SK-N-SH (cell line): Measurements from ENCODE around the gene NPIPB2. TPM values are rescaled to one million over a fixed set of nuclear protein-coding genes. Genes with fewer than 3 reads are reported as not detected.
"Not testable (repeated sequence)": the region's sequence is repeated elsewhere in the genome, so short reads cannot be mapped to it uniquely, and the experiment has no call there.

ENCODE experiments used
- CTCF ChIA-PET: fragments of 300-600, 350-600 bp; formaldehyde crosslinking; extraction: SDS; loops from one replicate; lab custom pipeline; 2021; lab: Yijun Ruan, JAX
- POLR2A ChIA-PET: fragments of 350-600 bp; sonication (Branson Sonifier 250); formaldehyde crosslinking; extraction: SDS; loops from one replicate; lab custom pipeline; 2020; ENCODE audit warnings: antibody characterized with exemption, inconsistent platforms; lab: Yijun Ruan, JAX
- DNase-seq: peaks from one replicate; pipeline ENCODE4 v3.0.0; 2012
- H2AFZ ChIP-seq: fragments of 200-600 bp; sonication (generic); 2 replicates; pipeline ENCODE4 v1.8.1; 2016; ENCODE audit warnings: antibody characterized with exemption, mild to moderate bottlenecking, low read depth
- H3F3A ChIP-seq: fragments of 200-600 bp; sonication (generic); replicated peaks from 2 replicates; pipeline ENCODE3; 2016; ENCODE audit warnings: antibody characterized with exemption, mild to moderate bottlenecking; ENCODE audit not compliant: insufficient read depth
- H3K27ac ChIP-seq, 2 experiments: fragments of 200-500 bp in 1 of 2; fragments of 200-600 bp in 1 of 2; sonication (Bioruptor generic) in 1 of 2; sonication (generic), shearing (Covaris generic) in 1 of 2; 2 replicates each; pipeline versions ENCODE4 v1.5.1 to v1.6.1; 2014 to 2016; ENCODE audit warnings: low read depth in 2 of 2, inconsistent platforms in 1 of 2, low read length in 1 of 2, mild to moderate bottlenecking in 1 of 2, mixed read lengths in 1 of 2
- H3K27me3 ChIP-seq: fragments of 200-600 bp; sonication (generic), shearing (Covaris generic); 2 replicates; pipeline ENCODE4 v1.6.1; 2016; ENCODE audit warnings: mixed run types; ENCODE audit not compliant: insufficient read depth
- H3K36me3 ChIP-seq, 2 experiments: fragments of 200-500 bp in 1 of 2; fragments of 200-600 bp in 1 of 2; sonication (Bioruptor generic) in 1 of 2; sonication (generic) in 1 of 2; replicated peaks in 1 of 2; 2 replicates each; pipeline versions ENCODE3 to v1.5.1; 2014 to 2016; ENCODE audit warnings: low read length in 1 of 2, mild to moderate bottlenecking in 1 of 2; ENCODE audit not compliant: insufficient read depth in 2 of 2, control insufficient read depth in 1 of 2
- H3K4me1 ChIP-seq, 2 experiments: fragments of 200-500 bp in 1 of 2; fragments of 200-600 bp in 1 of 2; sonication (Bioruptor generic) in 1 of 2; sonication (generic), shearing (Covaris generic) in 1 of 2; 2 replicates each; pipeline versions ENCODE4 v1.5.1 to v1.6.1; 2014 to 2016; ENCODE audit warnings: low read depth in 1 of 2, low read length in 1 of 2, mixed run types in 1 of 2; ENCODE audit not compliant: insufficient read depth in 2 of 2, control insufficient read depth in 1 of 2
- H3K4me2 ChIP-seq: fragments of 200-600 bp; sonication (generic), shearing (Covaris generic); 2 replicates; pipeline ENCODE4 v1.6.1; 2017; ENCODE audit warnings: mixed run types
- H3K4me3 ChIP-seq, 2 experiments: fragments of 200-500 bp in 1 of 2; fragments of 200-600 bp in 1 of 2; sonication (Bioruptor generic) in 1 of 2; sonication (generic), shearing (Covaris generic) in 1 of 2; 2 replicates each; pipeline versions ENCODE4 v1.5.1 to v1.8.1; 2014 to 2016; ENCODE audit warnings: low read depth in 2 of 2, inconsistent platforms in 1 of 2, low read length in 1 of 2, mild to moderate bottlenecking in 1 of 2, mixed read lengths in 1 of 2, moderate library complexity in 1 of 2
- H3K79me2 ChIP-seq: fragments of 200-600 bp; sonication (generic); 2 replicates; pipeline ENCODE4 v1.8.1; 2017; ENCODE audit warnings: mild to moderate bottlenecking; ENCODE audit not compliant: insufficient read depth
- H3K9ac ChIP-seq: fragments of 200-600 bp; sonication (generic); 2 replicates; pipeline ENCODE4 v1.6.1; 2017; ENCODE audit warnings: mixed run types
- H3K9me2 ChIP-seq: fragments of 200-600 bp; sonication (generic); 2 replicates; pipeline ENCODE4 v1.6.1; 2017; ENCODE audit warnings: mixed run types
- H3K9me3 ChIP-seq: fragments of 200-600 bp; sonication (generic); 2 replicates; pipeline ENCODE4 v1.6.1; 2017; ENCODE audit warnings: mixed run types, mild to moderate bottlenecking, moderate library complexity
- H4K20me1 ChIP-seq: fragments of 200-600 bp; sonication (generic); 2 replicates; pipeline ENCODE4 v1.6.1; 2017; ENCODE audit warnings: mild to moderate bottlenecking, mixed run types; ENCODE audit not compliant: insufficient read depth
- EZH2phosphoT487 ChIP-seq: fragments of 200-600 bp; sonication (generic); IDR thresholded peaks from 2 replicates; pipeline ENCODE4 v1.6.1; 2017; ENCODE audit warnings: low read depth, mixed run types, mild to moderate bottlenecking, antibody characterized with exemption, moderate library complexity, borderline replicate concordance
- FOSL2 ChIP-seq: IDR thresholded peaks from 2 replicates; pipeline ENCODE4 v1.4.0; 2012; ENCODE audit warnings: low read depth, mild to moderate bottlenecking, moderate library complexity, borderline replicate concordance
- FOXJ3 ChIP-seq: sonication (generic); formaldehyde crosslinking; IDR thresholded peaks from 2 replicates; pipeline ENCODE4 v1.5.1; 2020; ENCODE audit warnings: mild to moderate bottlenecking, missing genetic modification reagents
- FOXM1 ChIP-seq: IDR thresholded peaks from 2 replicates; pipeline ENCODE4 v1.4.0; 2012; ENCODE audit warnings: low read depth, mild to moderate bottlenecking
- JUND ChIP-seq: IDR thresholded peaks from 2 replicates; pipeline ENCODE4 v1.4.0; 2012
- MEF2A ChIP-seq: IDR thresholded peaks from 2 replicates; pipeline ENCODE4 v1.4.0; 2012; ENCODE audit warnings: low read depth, borderline replicate concordance
- RAD21 ChIP-seq: IDR thresholded peaks from 2 replicates; pipeline ENCODE4 v1.6.1; 2012; ENCODE audit warnings: mild to moderate bottlenecking, low read length
- SIN3A ChIP-seq: IDR thresholded peaks from 2 replicates; pipeline ENCODE4 v1.6.1; 2012; ENCODE audit warnings: low read depth, mild to moderate bottlenecking, low read length, moderate library complexity, borderline replicate concordance
- TAF1 ChIP-seq: IDR thresholded peaks from 2 replicates; pipeline ENCODE4 v1.6.1; 2012; ENCODE audit warnings: low read depth, mild to moderate bottlenecking, low read length, moderate library complexity, borderline replicate concordance
- TCF12 ChIP-seq: IDR thresholded peaks from 2 replicates; pipeline ENCODE4 v1.4.0; 2012
- YY1 ChIP-seq: IDR thresholded peaks from 2 replicates; pipeline ENCODE4 v1.4.0; 2012; ENCODE audit warnings: low read depth, mild to moderate bottlenecking
- WGBS: methylation state at CpG from one replicate; pipeline ENCODE4 v1.1.6; 2017; ENCODE audit warnings: low lambda C conversion rate; 5-methylcytosine and 5-hydroxymethylcytosine counted together
- polyA plus RNA-seq, 3 experiments: library from polyadenylated mRNA; depleted of rRNA; stranded (reverse); fragments of >200 nt; gene quantifications; 2 replicates each; pipeline ENCODE4 v1.2.3, GENCODE V29; 2012
- TF ChIP-seq, protein P1 (sequence below): IDR thresholded peaks from 2 replicates; pipeline ENCODE4 v1.4.0; 2012; ENCODE audit warnings: low read depth, borderline replicate concordance
- TF ChIP-seq, protein P2 (sequence below): fragments of 200-600 bp; sonication (generic); IDR thresholded peaks from 2 replicates; pipeline ENCODE4 v1.6.1; 2017; ENCODE audit warnings: antibody characterized with exemption, mild to moderate bottlenecking, moderate library complexity

Gene NPIPB2
- polyA plus RNA-seq, 1 of the 3 experiments (the other 2 are of a cell fraction) = 9.3 TPM

DNA sequence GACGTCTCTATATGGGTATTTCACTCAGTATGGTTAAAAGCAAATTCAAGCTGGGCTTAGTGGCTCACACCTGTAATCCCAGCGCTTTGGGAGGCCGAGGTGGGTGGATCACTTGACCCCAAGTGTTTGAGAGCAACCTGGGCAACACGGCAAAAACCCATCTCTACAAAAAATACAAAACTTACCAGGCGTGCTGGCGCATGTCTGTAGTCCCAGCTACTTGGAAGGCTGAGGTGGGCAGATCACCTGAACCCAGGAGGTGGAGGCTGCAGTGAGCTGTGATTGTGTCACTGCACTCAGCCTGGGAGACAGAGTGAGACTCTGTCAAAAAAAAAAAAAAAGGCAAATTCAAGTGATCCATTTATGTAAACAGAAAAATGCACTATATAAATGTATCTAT lies 21.9 kb upstream of the NPIPB2 start (continued):
- TF ChIP-seq FOXJ3 (CRISPR knock-in tag) (no peak), JUND (no peak), MEF2A (no peak), TCF12 (no peak), RAD21 (no peak), FOSL2 (no peak), SIN3A (no peak)
- TF ChIP-seq, protein P1, sequence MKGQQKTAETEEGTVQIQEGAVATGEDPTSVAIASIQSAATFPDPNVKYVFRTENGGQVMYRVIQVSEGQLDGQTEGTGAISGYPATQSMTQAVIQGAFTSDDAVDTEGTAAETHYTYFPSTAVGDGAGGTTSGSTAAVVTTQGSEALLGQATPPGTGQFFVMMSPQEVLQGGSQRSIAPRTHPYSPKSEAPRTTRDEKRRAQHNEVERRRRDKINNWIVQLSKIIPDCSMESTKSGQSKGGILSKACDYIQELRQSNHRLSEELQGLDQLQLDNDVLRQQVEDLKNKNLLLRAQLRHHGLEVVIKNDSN = no peak

DNA sequence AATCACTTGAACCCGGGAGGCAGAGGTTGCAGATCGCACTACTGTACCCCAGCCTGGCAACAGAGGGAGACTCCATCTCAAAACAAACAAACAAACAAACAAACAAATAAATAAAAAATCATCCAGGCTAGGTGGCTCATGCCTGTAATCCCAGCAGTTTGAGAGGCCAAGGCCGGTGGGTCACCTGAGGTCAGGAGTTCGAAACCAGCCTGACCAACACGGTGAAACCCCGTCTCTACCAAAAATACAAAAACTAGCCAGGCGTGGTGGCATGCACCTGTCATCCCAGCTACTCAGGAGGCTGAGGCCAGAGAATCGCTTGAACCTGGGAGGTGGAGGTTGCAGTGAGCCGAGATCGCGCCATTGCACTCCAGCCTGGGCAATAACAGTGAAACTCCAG lies 21.1 kb upstream of the NPIPB2 start:
- H3F3A ChIP-seq, H3K79me2 ChIP-seq, H3K4me1 ChIP-seq, H4K20me1 ChIP-seq, H3K9ac ChIP-seq, DNase-seq, H3K9me3 ChIP-seq, H3K4me2 ChIP-seq, H3K4me3 ChIP-seq, POLR2A ChIA-PET, H3K27ac ChIP-seq, H3K36me3 ChIP-seq, H3K9me2 ChIP-seq, H3K27me3 ChIP-seq, H2AFZ ChIP-seq: not testable (repeated sequence)
- WGBS = 94% methylated on average over 11 of the region's 11 CpGs
- CTCF ChIA-PET = interaction anchor here (0.6 kb wide), 1 partner anchor 712 kb away, joined by 3 read pairs; no protein-coding TSS in a partner anchor

DNA sequence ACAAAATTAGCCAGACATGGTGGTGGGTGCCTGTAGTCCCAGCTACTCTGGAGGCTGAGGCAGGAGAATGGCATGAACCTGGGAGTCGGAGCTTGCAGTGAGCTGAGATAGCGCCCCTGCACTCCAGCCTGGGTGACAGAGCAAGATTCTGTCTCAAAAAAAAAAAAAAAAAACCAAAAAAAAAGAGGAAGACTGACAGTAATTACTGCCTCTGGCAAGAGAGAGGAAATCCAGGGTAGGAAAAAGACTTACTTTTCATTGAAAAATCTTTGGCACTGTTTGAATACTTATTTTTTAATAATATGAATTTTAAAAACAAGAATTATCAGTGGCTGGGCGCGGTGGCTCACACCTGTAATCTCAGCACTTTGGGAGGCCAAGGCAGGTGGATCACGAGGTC lies 20.6 kb upstream of the NPIPB2 start:
- H3K4me3 ChIP-seq, H3K9me3 ChIP-seq, H3K9me2 ChIP-seq, H3K79me2 ChIP-seq, DNase-seq, H3K27ac ChIP-seq, H3F3A ChIP-seq, H3K4me1 ChIP-seq, CTCF ChIA-PET, H3K36me3 ChIP-seq, POLR2A ChIA-PET, H2AFZ ChIP-seq, H3K27me3 ChIP-seq, H4K20me1 ChIP-seq, H3K9ac ChIP-seq, H3K4me2 ChIP-seq: not testable (repeated sequence)
- 90% methylated on average over 5 of the region's 5 CpGs for WGBS

DNA sequence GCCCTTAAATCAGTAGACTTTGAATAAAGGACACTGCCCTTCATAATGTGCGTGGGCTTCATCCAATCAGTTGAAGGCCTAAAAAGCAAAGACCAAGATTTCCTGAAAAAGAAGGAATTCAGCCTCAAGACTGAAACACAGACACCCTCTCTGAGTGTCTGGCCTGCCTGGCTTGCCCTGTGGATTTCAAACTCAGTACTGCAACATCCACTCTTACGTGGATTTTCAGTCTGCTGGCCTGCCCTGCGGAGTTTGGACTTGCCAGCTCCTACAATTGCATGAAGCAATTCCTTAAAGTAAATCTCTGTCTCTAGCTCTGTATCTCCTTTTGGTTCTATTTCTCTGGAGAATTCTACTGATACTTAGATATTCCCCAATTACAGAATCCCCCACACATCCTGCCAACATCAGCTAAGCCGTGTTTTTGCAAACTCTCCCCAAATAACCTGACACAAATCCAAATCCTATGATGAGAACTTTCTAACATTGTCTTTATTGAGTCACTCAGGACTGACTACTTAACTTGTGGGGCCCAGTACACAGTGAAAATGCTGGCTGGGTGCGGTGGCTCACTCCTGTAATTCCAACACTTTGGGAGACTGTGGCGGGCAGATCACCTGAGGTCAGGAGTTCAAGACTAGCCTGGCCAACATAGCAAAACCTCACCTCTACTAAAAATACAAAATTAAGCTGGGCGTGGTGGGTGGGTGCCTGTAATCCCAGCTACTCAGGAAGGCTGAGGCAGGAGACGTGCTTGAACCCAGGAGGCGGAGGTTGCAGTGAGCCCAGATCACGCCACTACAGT lies 15.9 kb upstream of the NPIPB2 start:
- Histone ChIP-seq H4K20me1 (no peaks in the 10 kb centered on the region), H3K36me3 (no peaks in the 10 kb centered on the region), H3K27me3 (no peaks in the 10 kb centered on the region), H3K9me3 (no peaks in the 10 kb centered on the region), H2AFZ (peak overlapping the region; percentile 27; the same call in 1 of the 2 replicates), H3K9ac (no peak overlapping the region), H3K79me2 (no peaks in the 10 kb centered on the region), H3K27ac (peak overlapping the region in 1 of 2 experiments; percentile 45; a peak in 1 of 4 replicates), H3K9me2 (no peaks in the 10 kb centered on the region), H3K4me2 (no peak overlapping the region), H3F3A (peaks cover 20% of the 10 kb centered on the region), H3K4me3 (no peak overlapping the region), H3K4me1 (peaks cover 0 to 8% of the 10 kb centered on the region in 2 experiments; a peak in 2 of 4 replicates)
- TF ChIP-seq, protein P2, sequence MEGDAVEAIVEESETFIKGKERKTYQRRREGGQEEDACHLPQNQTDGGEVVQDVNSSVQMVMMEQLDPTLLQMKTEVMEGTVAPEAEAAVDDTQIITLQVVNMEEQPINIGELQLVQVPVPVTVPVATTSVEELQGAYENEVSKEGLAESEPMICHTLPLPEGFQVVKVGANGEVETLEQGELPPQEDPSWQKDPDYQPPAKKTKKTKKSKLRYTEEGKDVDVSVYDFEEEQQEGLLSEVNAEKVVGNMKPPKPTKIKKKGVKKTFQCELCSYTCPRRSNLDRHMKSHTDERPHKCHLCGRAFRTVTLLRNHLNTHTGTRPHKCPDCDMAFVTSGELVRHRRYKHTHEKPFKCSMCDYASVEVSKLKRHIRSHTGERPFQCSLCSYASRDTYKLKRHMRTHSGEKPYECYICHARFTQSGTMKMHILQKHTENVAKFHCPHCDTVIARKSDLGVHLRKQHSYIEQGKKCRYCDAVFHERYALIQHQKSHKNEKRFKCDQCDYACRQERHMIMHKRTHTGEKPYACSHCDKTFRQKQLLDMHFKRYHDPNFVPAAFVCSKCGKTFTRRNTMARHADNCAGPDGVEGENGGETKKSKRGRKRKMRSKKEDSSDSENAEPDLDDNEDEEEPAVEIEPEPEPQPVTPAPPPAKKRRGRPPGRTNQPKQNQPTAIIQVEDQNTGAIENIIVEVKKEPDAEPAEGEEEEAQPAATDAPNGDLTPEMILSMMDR = no peak
- TF ChIP-seq TCF12 (no peak), TAF1 (no peak), JUND (no peak), YY1 (no peak), FOXM1 (no peak), SIN3A (no peak), FOSL2 (no peak), EZH2phosphoT487 (no peak)
- CTCF ChIA-PET = interaction anchor here (1.0 to 2.9 kb wide), 5 partner anchors 14 to 138 kb away, joined by 3 to 20 read pairs (median 6); no protein-coding TSS in a partner anchor
- no peak for DNase-seq
- 91% methylated on average over 10 of the region's 10 CpGs for WGBS
- POLR2A ChIA-PET = no interaction called here
